ENCODE results near the gene ZNF43.

- TF ChIP-seq CREB1 (IDR thresholded peaks at IDR 0.05) (no peak), CREB1 (CRISPR knock-in tag; IDR thresholded peaks at IDR 0.05) (no peak), SP1 (IDR thresholded peaks at IDR 0.05) (no peak), SP1 (CRISPR knock-in tag; IDR thresholded peaks at IDR 0.05) (no peak), POLR2AphosphoS5 (IDR thresholded peaks at IDR 0.05; ENCODE audit: low read depth, low read length) (no peak)
Measured at GRCh38 chr19:21877976-21878375, 42.0 kb upstream of the ZNF43 start.
